Endothelial cell of umbilical vein (primary cell): ENCODE data around the gene RIMS4. TPM values are rescaled to one million over a fixed set of nuclear protein-coding genes. Genes with fewer than 3 reads are reported as not detected.
A peak's percentile ranks its signal among the peaks of the same experiment; 100 is the strongest.

Experiments used
- BruUV-seq: library from RNA; stranded (reverse); fragments of 400-500 nt; replicated peaks from 2 replicates; lab custom pipeline; 2021; lab: Mats Ljungman, UMichigan
- CTCF ChIA-PET: fragments of 300-600, 350-600 bp; sonication (Branson Sonifier 250); formaldehyde crosslinking; loops from one replicate; lab custom pipeline; 2021; ENCODE audit warnings: antibody characterized with exemption, inconsistent platforms; lab: Charles Lee
- POLR2A ChIA-PET: fragments of 300-600, 350-600 bp; sonication (Branson Sonifier 250); formaldehyde crosslinking; loops from one replicate; lab custom pipeline; 2021; ENCODE audit warnings: antibody characterized with exemption, inconsistent platforms; lab: Charles Lee
- DNase-seq: peaks from one replicate; pipeline ENCODE4 v3.0.0-alpha.2; 2011; ENCODE audit warnings: low read depth, low spot score
- FAIRE-seq: peaks from 2 replicates; lab custom pipeline; 2011; peaks lifted over from hg19 to GRCh38; lab: Jason Lieb, UNC
- H2AFZ ChIP-seq: 2 replicates; pipeline ENCODE4 v1.6.0; 2012; ENCODE audit warnings: low read depth, low read length, control low read depth, inconsistent platforms
- H3K27ac ChIP-seq: 2 replicates; pipeline ENCODE4 v1.5.1; 2011; ENCODE audit warnings: low read depth, mild to moderate bottlenecking, control low read depth, low read length, moderate library complexity; ENCODE audit not compliant: insufficient read depth
- H3K27me3 ChIP-seq, 2 experiments: 2 replicates each; pipeline versions ENCODE4 v1.6.0 to v1.6.1; 2011; ENCODE audit warnings: low read length in 2 of 2, mixed read lengths in 1 of 2; ENCODE audit not compliant: control insufficient read depth in 2 of 2, insufficient read depth in 2 of 2
- H3K36me3 ChIP-seq, 2 experiments: 2 replicates in 1 of 2; 3 replicates in 1 of 2; pipeline ENCODE4 v1.5.1; 2011; ENCODE audit warnings: low read length in 2 of 2, mild to moderate bottlenecking in 1 of 2, moderate library complexity in 1 of 2; ENCODE audit not compliant: control insufficient read depth in 2 of 2, insufficient read depth in 2 of 2; ENCODE audit errors: extremely low read depth in 1 of 2
- H3K4me1 ChIP-seq: 3 replicates; pipeline ENCODE4 v1.5.1; 2011; ENCODE audit warnings: mild to moderate bottlenecking, low read length; ENCODE audit not compliant: control insufficient read depth, insufficient read depth; ENCODE audit errors: extremely low read depth
- H3K4me2 ChIP-seq: 2 replicates; pipeline ENCODE4 v1.6.1; 2011; ENCODE audit warnings: low read length, control low read depth, mixed read lengths; ENCODE audit not compliant: insufficient read depth
- H3K4me3 ChIP-seq, 3 experiments: fragments of 200-600 bp in 1 of 3; sonication (generic), shearing (Covaris generic) in 1 of 3; replicated peaks in 1 of 3; 2 replicates each; pipeline ENCODE4 v1.5.1; 2011 to 2016; ENCODE audit warnings: control low read depth in 3 of 3, low read length in 3 of 3, mild to moderate bottlenecking in 2 of 3, inconsistent platforms in 1 of 3, low read depth in 1 of 3, moderate library complexity in 1 of 3; ENCODE audit not compliant: insufficient read depth in 1 of 3
- H3K79me2 ChIP-seq: 2 replicates; pipeline ENCODE4 v1.6.0; 2012; ENCODE audit warnings: low read length, inconsistent platforms; ENCODE audit not compliant: control insufficient read depth, insufficient read depth
- H3K9ac ChIP-seq: replicated peaks from 2 replicates; pipeline ENCODE3; 2011; ENCODE audit warnings: low read length, control low read depth; ENCODE audit not compliant: insufficient read depth; ENCODE audit errors: extremely low read depth
- H3K9me1 ChIP-seq: replicated peaks from 3 replicates; pipeline ENCODE4 v1.6.0; 2011; ENCODE audit warnings: mild to moderate bottlenecking, low read length; ENCODE audit not compliant: control insufficient read depth, insufficient read depth; ENCODE audit errors: extremely low read depth
- H3K9me3 ChIP-seq: replicated peaks from 2 replicates; pipeline ENCODE4 v1.5.1; 2012; ENCODE audit warnings: low read length, inconsistent platforms; ENCODE audit not compliant: control insufficient read depth, insufficient read depth
- H4K20me1 ChIP-seq: replicated peaks from 2 replicates; pipeline ENCODE3; 2011; ENCODE audit warnings: mild to moderate bottlenecking, low read length; ENCODE audit not compliant: control insufficient read depth, insufficient read depth; ENCODE audit errors: extremely low read depth
- FOS ChIP-seq: IDR thresholded peaks from 2 replicates; pipeline ENCODE4 v1.6.1; 2011; ENCODE audit warnings: mild to moderate bottlenecking, low read length, moderate library complexity, borderline replicate concordance; ENCODE audit not compliant: insufficient read depth
- JUN ChIP-seq: IDR thresholded peaks from 2 replicates; pipeline ENCODE4 v1.6.1; 2011; ENCODE audit warnings: borderline replicate concordance, low read depth; ENCODE audit not compliant: insufficient read length, insufficient read depth
- MAX ChIP-seq: IDR thresholded peaks from 2 replicates; pipeline ENCODE4 v1.6.1; 2011; ENCODE audit not compliant: insufficient read depth, insufficient read length
- MYC ChIP-seq: IDR thresholded peaks from one replicate; pipeline ENCODE4 v1.6.1; 2011; ENCODE audit warnings: mild to moderate bottlenecking, low read depth, low read length
- POLR2A ChIP-seq: IDR thresholded peaks from 2 replicates; pipeline ENCODE4 v1.6.1; 2012; ENCODE audit warnings: low read depth, mild to moderate bottlenecking, control low read depth, low read length
- dilution Hi-C: fragments of 300-500 bp; cut with MboI; formaldehyde crosslinking; loops from one replicate; pipeline ENCODE4 v1.15.0; 2019; ENCODE audit warnings: low sequenced_read_pairs; ENCODE audit not compliant: extremely low pct_ligation_motif_present
- intact Hi-C: fragments of 100-400 bp; cut with micrococcal nuclease; formaldehyde crosslinking; loops from one replicate; pipeline ENCODE4 v1.10.0; 2022
- polyA plus RNA-seq, 4 experiments: library from polyadenylated mRNA; depleted of rRNA in 3 of 4; stranded (reverse) in 3 of 4; unstranded in 1 of 4; fragments of >200 nt; gene quantifications; 2 replicates each; pipeline versions ENCODE4 v1.2.1 to v1.2.3, GENCODE V29; 2011 to 2012; ENCODE audit warnings: missing spikeins in 1 of 4
- total RNA-seq: library from RNA; stranded (reverse); gene quantifications from 2 replicates; pipeline ENCODE4 v1.2.3, GENCODE V29; 2021

Gene RIMS4
- total and polyA plus RNA-seq, 2 donors (not counting 3 experiments of a cell fraction or from before 2014, with no cell fraction given): not detected

GRCh38 chr20:44858606-44859360, 48.4 kb upstream of the RIMS4 start:
- POLR2A ChIA-PET: no interaction called here
- H3K27me3 ChIP-seq: no peaks in the 10 kb centered on the region
- dilution Hi-C loops (no loop called here), intact Hi-C loops (no loop called here)
- no peaks in the 10 kb centered on the region for H3K9me1 ChIP-seq
- no peak for DNase-seq
- H4K20me1 ChIP-seq: no peaks in the 10 kb centered on the region
- H3K4me1 ChIP-seq: no peaks in the 10 kb centered on the region
- H3K36me3 ChIP-seq: no peaks in the 10 kb centered on the region
- H3K79me2 ChIP-seq: no peaks in the 10 kb centered on the region
- no peak for TF ChIP-seq MAX
- TF ChIP-seq FOS: no peak
- no peak overlapping the region for H3K9ac ChIP-seq
- no peak overlapping the region for H3K27ac ChIP-seq
- CTCF ChIA-PET: interaction anchor here (1.6 kb wide), 1 partner anchor 8 kb away, joined by 8 read pairs; no protein-coding TSS in a partner anchor
- peak overlapping the region; percentile 23 for H2AFZ ChIP-seq
- no peak overlapping the region for H3K4me2 ChIP-seq
- no peak for FAIRE-seq
- no peaks in the 10 kb centered on the region for H3K9me3 ChIP-seq
- no TSS peak for BruUV-seq
- H3K4me3 ChIP-seq: no peak overlapping the region

- DNase-seq (no peak), FAIRE-seq (no peak)
- Histone ChIP-seq H3K4me3 (no peak overlapping the region), H3K36me3 (no peaks in the 10 kb centered on the region), H2AFZ (no peak overlapping the region), H3K4me1 (no peaks in the 10 kb centered on the region), H3K27ac (no peak overlapping the region), H3K9me3 (no peaks in the 10 kb centered on the region), H3K9ac (no peak overlapping the region), H3K27me3 (no peaks in the 10 kb centered on the region), H3K4me2 (no peak overlapping the region), H3K9me1 (no peaks in the 10 kb centered on the region), H4K20me1 (no peaks in the 10 kb centered on the region), H3K79me2 (no peaks in the 10 kb centered on the region)
- POLR2A ChIA-PET: no interaction called here
- CTCF ChIA-PET: no interaction called here
- dilution Hi-C loops (no loop called here), intact Hi-C loops (no loop called here)
- TF ChIP-seq MAX: no peak
- no peak for TF ChIP-seq POLR2A
- TF ChIP-seq JUN: no peak
- TF ChIP-seq MYC: no peak
- BruUV-seq: no TSS peak
These were observed 46.6 kb upstream of the RIMS4 start for GRCh38 chr20:44856856-44857448.
